Right lobe of liver (tissue), 4 donors: ENCODE measurements around the gene EPB41.

Source experiments
- POLR2A ChIP-seq: fragments of 450-650 bp; IDR thresholded peaks from one replicate; pipeline ENCODE4 v1.6.1; 2017; ENCODE audit warnings: antibody characterized with exemption, mild to moderate bottlenecking
- TF ChIP-seq, protein P1 (sequence below), 4 donors: fragments of 200-600 bp in 3 of 4; fragments of 450-650 bp in 1 of 4; IDR thresholded peaks; one replicate each; pipeline versions ENCODE4 v1.5.1 to v1.8.0; 2016 to 2022; ENCODE audit warnings: antibody characterized with exemption in 4 of 4, mild to moderate bottlenecking in 2 of 4
- donor health status: DM: no; HTN: no; CAD: no.
- donor health status: DM: no; HTN: no; CAD: no.
- donor health status: DM: no; HTN: yes; CAD: no.

- no peak for TF ChIP-seq POLR2A
- TF ChIP-seq, protein P1, sequence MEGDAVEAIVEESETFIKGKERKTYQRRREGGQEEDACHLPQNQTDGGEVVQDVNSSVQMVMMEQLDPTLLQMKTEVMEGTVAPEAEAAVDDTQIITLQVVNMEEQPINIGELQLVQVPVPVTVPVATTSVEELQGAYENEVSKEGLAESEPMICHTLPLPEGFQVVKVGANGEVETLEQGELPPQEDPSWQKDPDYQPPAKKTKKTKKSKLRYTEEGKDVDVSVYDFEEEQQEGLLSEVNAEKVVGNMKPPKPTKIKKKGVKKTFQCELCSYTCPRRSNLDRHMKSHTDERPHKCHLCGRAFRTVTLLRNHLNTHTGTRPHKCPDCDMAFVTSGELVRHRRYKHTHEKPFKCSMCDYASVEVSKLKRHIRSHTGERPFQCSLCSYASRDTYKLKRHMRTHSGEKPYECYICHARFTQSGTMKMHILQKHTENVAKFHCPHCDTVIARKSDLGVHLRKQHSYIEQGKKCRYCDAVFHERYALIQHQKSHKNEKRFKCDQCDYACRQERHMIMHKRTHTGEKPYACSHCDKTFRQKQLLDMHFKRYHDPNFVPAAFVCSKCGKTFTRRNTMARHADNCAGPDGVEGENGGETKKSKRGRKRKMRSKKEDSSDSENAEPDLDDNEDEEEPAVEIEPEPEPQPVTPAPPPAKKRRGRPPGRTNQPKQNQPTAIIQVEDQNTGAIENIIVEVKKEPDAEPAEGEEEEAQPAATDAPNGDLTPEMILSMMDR (IDR thresholded peaks at IDR 0.05), result no peak
Measured at GRCh38 chr1:28984311-28984684, 69.9 kb downstream of the EPB41 start.
